Measurements from ENCODE around the gene CERKL.
A peak's percentile ranks its signal among the peaks of the same experiment; 100 is the strongest.

CERKL gene

GRCh38 chr2:181576431-181576830 is 80.5 kb downstream of the CERKL start:
- no peak for TF ChIP-seq RAD21 (IDR thresholded peaks at IDR 0.05; ENCODE audit: low read depth)
- TF ChIP-seq MAX (IDR thresholded peaks at IDR 0.05) = no peak
- no peak for TF ChIP-seq TEAD4 (IDR thresholded peaks at IDR 0.05)
- TF ChIP-seq REST (IDR thresholded peaks at IDR 0.05; ENCODE audit: low read depth) = no peak
- no peak for TF ChIP-seq TAF1 (IDR thresholded peaks at IDR 0.05; ENCODE audit: low read depth)
- TF ChIP-seq FOXM1 (IDR thresholded peaks at IDR 0.05; ENCODE audit: borderline replicate concordance, low read depth) = no peak
- TF ChIP-seq CEBPB (IDR thresholded peaks at IDR 0.05) = no peak
- TF ChIP-seq EP300 (IDR thresholded peaks at IDR 0.05; ENCODE audit: borderline replicate concordance) = no peak

GRCh38 chr2:181575650-181576025 is 81.3 kb downstream of the CERKL start:
- no peak for TF ChIP-seq ZBTB7A (IDR thresholded peaks at IDR 0.05; ENCODE audit: low read depth)
- TF ChIP-seq USF1 (IDR thresholded peaks at IDR 0.05) = no peak
- no peak for TF ChIP-seq EP300 (IDR thresholded peaks at IDR 0.05; ENCODE audit: borderline replicate concordance)
- no peak for TF ChIP-seq NFIC (IDR thresholded peaks at IDR 0.05)
- TF ChIP-seq TCF12 (IDR thresholded peaks at IDR 0.05; ENCODE audit: low read depth) = no peak
- no peak for TF ChIP-seq YY1 (IDR thresholded peaks at IDR 0.05; ENCODE audit: low read depth)

- TF ChIP-seq RAD21 (IDR thresholded peaks at IDR 0.05; ENCODE audit: low read depth) = no peak
- no peak for TF ChIP-seq TEAD4 (IDR thresholded peaks at IDR 0.05)
These were observed 81.8 kb downstream of the CERKL start for GRCh38 chr2:181575024-181575649.

- TF ChIP-seq FOXM1 (IDR thresholded peaks at IDR 0.05; ENCODE audit: borderline replicate concordance, low read depth) (no peak), MAX (IDR thresholded peaks at IDR 0.05) (no peak), RAD21 (IDR thresholded peaks at IDR 0.05; ENCODE audit: low read depth) (no peak), TEAD4 (IDR thresholded peaks at IDR 0.05) (no peak), EP300 (IDR thresholded peaks at IDR 0.05; ENCODE audit: borderline replicate concordance) (no peak), CEBPB (IDR thresholded peaks at IDR 0.05) (no peak), NFIC (IDR thresholded peaks at IDR 0.05) (no peak), USF1 (IDR thresholded peaks at IDR 0.05) (no peak), REST (IDR thresholded peaks at IDR 0.05; ENCODE audit: low read depth) (no peak), YY1 (IDR thresholded peaks at IDR 0.05; ENCODE audit: low read depth) (no peak), EGR1 (IDR thresholded peaks at IDR 0.05) (no peak), CREB1 (IDR thresholded peaks at IDR 0.05; ENCODE audit: low read depth) (no peak), TAF1 (IDR thresholded peaks at IDR 0.05; ENCODE audit: low read depth) (no peak), ZBTB7A (IDR thresholded peaks at IDR 0.05; ENCODE audit: low read depth) (no peak), TCF12 (IDR thresholded peaks at IDR 0.05; ENCODE audit: low read depth) (no peak)
These were observed 82.6 kb downstream of the CERKL start for GRCh38 chr2:181574321-181574720.

GRCh38 chr2:181573140-181573736 is 83.7 kb downstream of the CERKL start:
- no peak for TF ChIP-seq YY1 (IDR thresholded peaks at IDR 0.05; ENCODE audit: low read depth)
- TF ChIP-seq NFIC (IDR thresholded peaks at IDR 0.05) = no peak
- no peak for TF ChIP-seq EGR1 (IDR thresholded peaks at IDR 0.05)
- no peak for TF ChIP-seq CREB1 (IDR thresholded peaks at IDR 0.05; ENCODE audit: low read depth)
- TF ChIP-seq RAD21 (IDR thresholded peaks at IDR 0.05; ENCODE audit: low read depth) = peak; percentile 62
- TF ChIP-seq ZBTB7A (IDR thresholded peaks at IDR 0.05; ENCODE audit: low read depth) = no peak

- TF ChIP-seq RAD21 (IDR thresholded peaks at IDR 0.05; ENCODE audit: low read depth) (peak; percentile 32; the same call in 1 of the 2 replicates), USF1 (IDR thresholded peaks at IDR 0.05) (no peak)
These were observed 85.9 kb downstream of the CERKL start for GRCh38 chr2:181570833-181571661.
